AG08396 (cell line): ENCODE measurements around the gene PUM1.

Experiments
- DNase-seq: peaks from one replicate; pipeline ENCODE4 v3.0.0; 2012; ENCODE audit warnings: low spot score, mixed read lengths

Gene PUM1

GRCh38 chr1:31027693-31028526 lies 37.6 kb downstream of the PUM1 start:
- no peak for DNase-seq

- DNase-seq = no peak
Measured at GRCh38 chr1:31022259-31022658, 43.3 kb downstream of the PUM1 start.

DNA sequence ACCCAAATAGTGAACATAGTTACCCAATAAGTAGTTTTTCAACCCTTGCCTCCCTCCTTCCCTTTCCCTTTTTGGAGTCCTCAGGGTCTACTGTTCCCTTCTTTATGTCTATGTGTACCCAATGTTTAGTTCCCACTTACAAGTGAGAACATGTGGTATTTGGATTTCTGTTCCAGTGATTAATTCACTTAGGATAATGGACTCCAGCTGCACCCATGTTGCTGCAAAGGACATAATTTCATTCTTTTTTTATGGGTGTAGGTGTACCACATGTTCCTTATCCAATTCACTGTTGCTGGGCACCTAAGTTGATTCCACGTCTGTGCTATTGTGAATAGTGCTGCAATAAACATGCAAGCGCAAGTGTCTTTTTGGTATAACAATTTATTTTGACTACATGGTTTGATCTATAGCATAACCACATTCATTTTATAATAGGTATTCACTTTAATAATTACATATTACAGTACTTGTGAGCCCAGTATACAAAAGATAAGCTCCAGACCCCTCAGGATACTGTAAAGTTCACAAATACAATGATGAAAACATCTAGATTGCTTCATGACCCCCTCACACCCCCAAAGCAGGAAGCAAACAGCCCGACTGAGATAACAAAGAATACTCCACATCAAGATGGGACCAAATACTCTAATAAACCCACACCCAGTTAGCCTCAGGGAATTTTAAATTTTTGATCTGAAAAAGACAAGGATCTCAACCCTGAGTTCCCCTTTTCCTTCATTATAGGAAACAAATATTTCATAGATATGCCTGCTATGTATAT lies 45.3 kb downstream of the PUM1 start:
- no peak for DNase-seq

DNA sequence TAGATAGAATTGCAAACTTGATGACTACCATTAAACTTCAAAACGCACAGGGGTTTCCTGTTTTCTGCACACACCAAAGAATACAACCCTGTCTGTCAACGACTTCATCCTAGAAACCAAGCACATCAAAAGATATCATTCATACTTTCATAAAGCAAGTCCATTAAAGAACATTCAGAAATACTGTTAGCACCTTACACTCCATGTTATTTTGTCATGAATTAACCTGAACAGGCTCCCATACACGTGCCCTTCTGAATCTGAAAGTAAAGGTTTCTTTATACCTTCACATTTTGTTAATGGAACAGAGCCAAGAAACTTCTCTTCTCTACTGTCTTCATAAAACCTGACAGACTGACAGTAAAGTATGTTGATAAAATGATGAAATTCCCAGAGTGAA lies 46.1 kb downstream of the PUM1 start:
- DNase-seq = no peak

GRCh38 chr1:31016868-31017267 lies 48.6 kb downstream of the PUM1 start:
- DNase-seq = no peak

DNA sequence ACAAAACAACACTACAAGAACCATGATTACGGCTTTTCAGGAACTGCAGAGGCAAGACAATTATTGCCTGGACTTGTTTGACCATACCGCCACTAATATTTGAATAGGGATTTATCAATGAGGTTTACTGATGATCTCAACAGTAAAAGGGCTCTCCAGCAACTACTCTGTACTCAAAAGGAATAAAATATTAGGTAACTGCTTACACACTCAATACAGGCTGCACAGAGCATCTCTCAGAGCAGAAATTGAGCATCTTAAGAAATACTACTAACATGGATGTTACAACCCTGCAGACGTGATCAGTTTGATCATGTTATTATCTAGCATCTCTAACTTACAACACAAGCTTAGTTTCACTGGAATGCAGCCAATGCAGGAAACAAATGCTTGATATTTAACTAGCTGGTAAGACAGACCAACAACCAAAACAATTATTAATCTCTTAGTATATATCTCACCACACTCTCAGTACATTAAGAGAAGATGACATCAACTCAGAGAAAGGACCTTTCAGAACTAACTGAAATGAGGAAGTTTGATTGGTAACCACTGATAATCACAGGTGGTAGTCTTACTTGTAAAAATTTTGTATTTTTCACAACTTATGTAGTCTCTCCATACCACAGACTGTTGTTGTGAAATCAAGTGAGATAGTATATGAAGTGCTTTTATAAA lies 52.2 kb downstream of the PUM1 start:
- no peak for DNase-seq

GRCh38 chr1:31012210-31012924 lies 53.1 kb downstream of the PUM1 start:
- no peak for DNase-seq

DNA sequence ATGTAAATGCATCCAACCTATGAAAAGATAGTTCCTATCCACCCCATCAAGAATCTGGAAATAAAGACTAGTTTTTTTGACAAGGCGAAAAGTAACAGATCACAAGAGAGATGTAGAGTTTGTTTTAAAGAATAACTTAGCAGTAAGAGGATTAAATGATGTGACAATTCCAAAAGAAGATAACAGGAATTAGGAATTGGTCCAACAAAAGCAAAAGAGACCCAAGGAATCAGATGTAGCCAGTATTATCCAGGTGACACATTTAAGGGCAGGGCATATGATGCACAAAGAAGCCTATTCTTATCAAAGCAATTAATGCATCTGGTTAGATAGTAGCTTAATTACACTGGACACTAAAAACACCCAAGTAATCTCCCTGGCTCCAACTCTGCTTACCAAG lies 53.8 kb downstream of the PUM1 start:
- DNase-seq = no peak

- DNase-seq = no peak
Measured at GRCh38 chr1:31010086-31010989, 55.2 kb downstream of the PUM1 start.

GRCh38 chr1:31007462-31007991 lies 58.0 kb downstream of the PUM1 start:
- peak; percentile 64 for DNase-seq

GRCh38 chr1:31006747-31007146 lies 58.8 kb downstream of the PUM1 start:
- DNase-seq = no peak

- DNase-seq = no peak
Measured at GRCh38 chr1:31005617-31006166, 59.8 kb downstream of the PUM1 start.

- no peak for DNase-seq
Measured at GRCh38 chr1:31005198-31005597, 60.3 kb downstream of the PUM1 start.

DNA sequence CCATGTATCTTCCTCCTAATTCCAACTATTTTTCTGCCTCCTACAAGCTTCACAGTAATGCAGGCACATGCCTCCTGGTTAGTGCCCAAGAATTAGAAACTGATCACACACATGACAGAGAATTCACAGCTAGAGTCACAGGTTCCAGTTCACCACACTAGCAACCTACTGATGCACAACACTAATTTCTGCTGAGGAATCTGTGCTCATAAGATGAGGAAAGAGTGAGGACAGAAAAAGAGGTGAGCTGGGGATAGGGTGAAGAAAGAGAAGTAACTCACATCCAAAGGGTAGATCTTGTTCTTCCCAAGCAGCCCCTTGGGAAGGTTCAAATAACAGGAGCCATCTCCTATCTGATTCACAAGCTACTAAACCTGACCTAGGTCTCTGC lies 61.3 kb downstream of the PUM1 start:
- no peak for DNase-seq

DNA sequence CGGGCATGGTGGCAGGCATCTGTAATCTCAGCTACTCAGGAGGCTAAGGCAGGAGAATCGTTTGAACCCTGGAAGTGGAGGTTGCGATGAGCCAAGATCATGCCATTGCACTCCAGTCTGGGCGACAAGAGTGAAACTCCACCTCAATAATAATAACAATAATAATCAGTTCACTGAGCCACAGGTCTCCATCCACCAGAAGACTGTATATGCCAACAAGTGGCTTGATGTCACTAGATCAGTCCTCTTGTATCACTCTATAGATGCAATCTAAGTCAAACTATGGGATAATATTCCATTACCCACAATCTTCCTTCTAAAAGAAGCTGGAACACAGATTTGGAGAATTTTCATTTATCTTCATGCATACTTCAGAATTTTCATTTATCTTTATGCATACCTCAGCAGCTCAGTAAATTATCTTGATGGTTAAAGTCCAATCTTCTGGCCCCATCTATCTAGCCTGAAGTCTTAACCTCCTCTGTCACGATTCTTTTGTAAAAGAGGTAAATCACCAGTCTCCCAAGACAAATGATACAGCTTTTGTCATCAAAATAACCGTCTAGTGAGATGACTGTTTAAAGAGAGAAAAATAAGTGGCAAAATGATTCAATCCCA lies 61.8 kb downstream of the PUM1 start:
- DNase-seq = no peak

GRCh38 chr1:31000301-31000700 lies 65.2 kb downstream of the PUM1 start:
- no peak for DNase-seq

DNA sequence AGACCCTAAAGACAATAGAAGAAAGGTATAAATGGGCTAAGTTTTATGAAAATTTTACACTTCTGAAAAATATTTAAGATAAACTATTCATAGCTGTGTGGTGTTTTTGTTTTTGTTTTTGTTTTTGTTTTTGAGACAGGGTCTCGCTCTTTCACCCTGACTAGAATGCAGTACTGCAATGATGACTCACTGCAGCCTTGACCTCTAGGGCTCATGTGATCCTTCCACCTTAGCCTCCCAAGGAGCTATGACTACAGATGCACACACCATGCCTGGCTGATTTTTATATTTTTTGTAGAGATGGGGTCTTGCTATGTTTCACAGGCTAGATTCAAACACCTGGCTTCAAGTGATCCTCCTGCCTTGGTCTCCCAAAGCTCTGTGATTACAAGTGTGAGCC lies 66.6 kb downstream of the PUM1 start:
- DNase-seq = no peak

DNA sequence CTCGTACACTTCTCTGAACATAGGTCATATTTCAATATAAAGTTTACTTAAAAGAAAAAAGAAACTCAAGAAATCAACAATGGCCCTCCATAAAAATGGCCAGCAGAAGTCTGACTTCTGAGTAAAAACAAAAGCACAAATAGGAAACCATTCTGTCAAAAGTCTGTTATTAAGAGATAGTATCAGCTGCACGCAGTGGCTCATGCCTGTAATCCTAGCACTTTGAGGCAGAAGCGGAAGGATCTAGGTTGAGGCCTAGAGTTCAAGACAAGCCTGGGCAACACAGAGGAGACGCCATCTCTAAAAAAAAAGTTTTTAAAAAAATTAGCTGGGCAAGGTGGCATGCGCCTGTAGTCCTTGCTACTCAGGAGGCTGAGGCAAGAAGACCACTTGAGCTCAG lies 67.3 kb downstream of the PUM1 start:
- DNase-seq = no peak

GRCh38 chr1:30997463-30998057 lies 68.0 kb downstream of the PUM1 start:
- no peak for DNase-seq
